ENCODE measurements around the gene ARL2BP. TPM values are rescaled to one million over a fixed set of nuclear protein-coding genes. Genes with fewer than 3 reads are reported as not detected.

ARL2BP gene
- total and polyA plus RNA-seq, 9 of the 15 experiments (the other 6 are each of a cell fraction or from before 2014, with no cell fraction given): 16.7 to 41.8 (median 27.2) TPM

- TF ChIP-seq ZNF146 (CRISPR knock-in tag; IDR thresholded peaks at IDR 0.05; ENCODE audit: unreplicated experiment) (no peak), KDM1A (IDR thresholded peaks at IDR 0.05) (no peak; a peak in 1 of 4 replicates), ZNF717 (CRISPR knock-in tag; IDR thresholded peaks at IDR 0.05) (no peak), PHTF2 (CRISPR knock-in tag; IDR thresholded peaks at IDR 0.05) (no peak), CBX5 (IDR thresholded peaks at IDR 0.05; ENCODE audit: borderline replicate concordance, low read depth) (0 out of 2 replicates have a peak, but pooled peaks have one; percentile 0), BACH1 (tag; IDR thresholded peaks at IDR 0.05) (no peak), PPARD (CRISPR knock-in tag; IDR thresholded peaks at IDR 0.05) (no peak), ZNF695 (CRISPR knock-in tag; IDR thresholded peaks at IDR 0.05) (no peak), MTA3 (IDR thresholded peaks at IDR 0.05; ENCODE audit: borderline replicate concordance) (no peak), SP1 (CRISPR knock-in tag; IDR thresholded peaks at IDR 0.05) (no peak), POLR2AphosphoS5 (IDR thresholded peaks at IDR 0.05; ENCODE audit: control insufficient read depth, insufficient read depth, low read depth, low read length) (no peak), KLF13 (tag; IDR thresholded peaks at IDR 0.05; ENCODE audit: borderline replicate concordance, low read depth) (no peak), NKRF (IDR thresholded peaks at IDR 0.05; ENCODE audit: borderline replicate concordance) (no peak), MGA (IDR thresholded peaks at IDR 0.05) (no peak), RBM25 (IDR thresholded peaks at IDR 0.05; ENCODE audit: low read depth, low read length, severe bottlenecking) (peak; percentile 42)
Measured at GRCh38 chr16:57299009-57299718, 54.1 kb downstream of the ARL2BP start (continued).

Measured in K562 (cell line).